Stimulated activated naive CD8-positive, alpha-beta T cell treated with anti-CD3 and anti-CD28 coated beads, Interleukin-15, amount 100 ng/mL, for 72 hours (primary cell): ENCODE data around the gene S100A1.

Experiments used
- ATAC-seq: fragments of 150-1000 bp; cut with Tn5 transposase; 2 replicates; pipeline ENCODE4 v1.10.0; 2021; ENCODE audit warnings: mild to moderate bottlenecking, moderate library complexity
- DNase-seq, 2 donors: peaks; one replicate each; pipeline ENCODE4 v3.0.0; 2021 to 2022
- H3K27ac Mint-ChIP-seq, 2 donors: one replicate each; pipeline ENCODE4 v1.8.0; 2022; ENCODE audit warnings: mild to moderate bottlenecking in 2 of 2, mixed read lengths in 2 of 2, moderate library complexity in 2 of 2
- H3K27me3 Mint-ChIP-seq: one replicate; pipeline ENCODE4 v1.8.0; 2022; ENCODE audit warnings: mixed read lengths
- H3K4me1 Mint-ChIP-seq: one replicate; pipeline ENCODE4 v1.8.0; 2022; ENCODE audit warnings: mild to moderate bottlenecking, mixed read lengths
- H3K4me3 Mint-ChIP-seq, 2 donors: one replicate each; pipeline ENCODE4 v1.8.0; 2022; ENCODE audit warnings: mild to moderate bottlenecking in 2 of 2, mixed read lengths in 2 of 2, moderate library complexity in 1 of 2
- H3K9me3 Mint-ChIP-seq, 2 donors: one replicate each; pipeline ENCODE4 v1.8.0; 2022; ENCODE audit warnings: mixed read lengths in 2 of 2

S100A1 gene

GRCh38 chr1:153616917-153617311, 11.3 kb upstream of the S100A1 start:
- no peak overlapping the region for H3K4me3 Mint-ChIP-seq
- H3K4me1 Mint-ChIP-seq, result no peaks in the 10 kb centered on the region
- DNase-seq (no peak), ATAC-seq (peak; percentile 5)
- H3K27ac Mint-ChIP-seq, result no peak overlapping the region
- H3K9me3 Mint-ChIP-seq, result no peaks in the 10 kb centered on the region
- H3K27me3 Mint-ChIP-seq, result no peaks in the 10 kb centered on the region

- no peaks in the 10 kb centered on the region for H3K27me3 Mint-ChIP-seq
- DNase-seq, result peak; percentile 43 to 67
- ATAC-seq, result peak; percentile 88
Measured at GRCh38 chr1:153617663-153618062, 10.6 kb upstream of the S100A1 start.

GRCh38 chr1:153619171-153619570, 9.1 kb upstream of the S100A1 start:
- Mint-ChIP-seq H3K27me3 (no peaks in the 10 kb centered on the region), H3K9me3 (no peaks in the 10 kb centered on the region), H3K4me1 (no peaks in the 10 kb centered on the region), H3K4me3 (no peak overlapping the region), H3K27ac (no peak overlapping the region)
- DNase-seq (no peak), ATAC-seq (no peak)

More at GRCh38 chr1:153617663-153618062, 10.6 kb upstream of the S100A1 start:
- peak overlapping the region; percentile 24 to 63 for H3K27ac Mint-ChIP-seq
- H3K9me3 Mint-ChIP-seq, result no peaks in the 10 kb centered on the region
- H3K4me3 Mint-ChIP-seq, result no peak overlapping the region
- H3K4me1 Mint-ChIP-seq, result no peaks in the 10 kb centered on the region

GRCh38 chr1:153623101-153623500, 5.1 kb upstream of the S100A1 start:
- Mint-ChIP-seq H3K27ac (no peak overlapping the region), H3K27me3 (peaks cover 17% of the 10 kb centered on the region), H3K4me3 (no peak overlapping the region), H3K9me3 (no peaks in the 10 kb centered on the region), H3K4me1 (peaks cover 10% of the 10 kb centered on the region)
- DNase-seq (no peak), ATAC-seq (no peak)

GRCh38 chr1:153624965-153625611, 3.1 kb upstream of the S100A1 start:
- ATAC-seq, result no peak
- DNase-seq, result no peak
- H3K4me3 Mint-ChIP-seq, result no peak overlapping the region
- H3K27ac Mint-ChIP-seq, result no peak overlapping the region
- peaks cover 17% of the 10 kb centered on the region for H3K27me3 Mint-ChIP-seq
- peaks cover 10% of the 10 kb centered on the region for H3K4me1 Mint-ChIP-seq
- no peaks in the 10 kb centered on the region for H3K9me3 Mint-ChIP-seq

GRCh38 chr1:153626477-153626903, 1.7 kb upstream of the S100A1 start:
- no peak for ATAC-seq
- DNase-seq, result no peak
- Mint-ChIP-seq H3K27ac (no peak overlapping the region), H3K4me3 (no peak overlapping the region), H3K9me3 (no peaks in the 10 kb centered on the region), H3K27me3 (peaks cover 17% of the 10 kb centered on the region), H3K4me1 (peaks cover 19% of the 10 kb centered on the region)

GRCh38 chr1:153626904-153627714, 1.1 kb upstream of the S100A1 start, which contains the start of gene S100A13:
Gene S100A13 (minus strand): TSS chr1:153627505. CDS start chr1:153626472, 1,033 bp downstream.
- peak; percentile 29 for ATAC-seq
- H3K9me3 Mint-ChIP-seq, result no peaks in the 10 kb centered on the region
- peak within 1 kb of the TSS; percentile 5 to 47 for H3K4me3 Mint-ChIP-seq
- no peak for DNase-seq
- H3K4me1 Mint-ChIP-seq, result peaks cover 25% of the 10 kb centered on the region
- peaks cover 17% of the 10 kb centered on the region for H3K27me3 Mint-ChIP-seq
- H3K27ac Mint-ChIP-seq, result peak within 1 kb of the TSS in 1 of 2 donors; percentile 81

GRCh38 chr1:153628638-153629342, 556 bp downstream of the S100A1 start:
- H3K4me3 Mint-ChIP-seq, result no peak overlapping the region
- peak overlapping the region in 1 of 2 donors; percentile 37 for H3K27ac Mint-ChIP-seq
- DNase-seq (no peak), ATAC-seq (no peak)
- H3K9me3 Mint-ChIP-seq, result no peaks in the 10 kb centered on the region
- H3K27me3 Mint-ChIP-seq, result peaks cover 17% of the 10 kb centered on the region
- peaks cover 40% of the 10 kb centered on the region for H3K4me1 Mint-ChIP-seq

GRCh38 chr1:153629343-153629665, 1.1 kb downstream of the S100A1 start:
- Mint-ChIP-seq H3K9me3 (no peaks in the 10 kb centered on the region), H3K27me3 (peaks cover 17% of the 10 kb centered on the region), H3K4me3 (no peak overlapping the region), H3K4me1 (peaks cover 40% of the 10 kb centered on the region), H3K27ac (no peak overlapping the region)
- no peak for ATAC-seq
- no peak for DNase-seq

- no peak for DNase-seq
- Mint-ChIP-seq H3K27ac (no peak overlapping the region), H3K27me3 (peaks cover 17% of the 10 kb centered on the region), H3K4me1 (peaks cover 40% of the 10 kb centered on the region), H3K4me3 (no peak overlapping the region), H3K9me3 (no peaks in the 10 kb centered on the region)
- ATAC-seq, result no peak
Measured at GRCh38 chr1:153629971-153630370, 1.7 kb downstream of the S100A1 start.

- Mint-ChIP-seq H3K27me3 (peaks cover 17% of the 10 kb centered on the region), H3K9me3 (no peaks in the 10 kb centered on the region), H3K27ac (no peak overlapping the region), H3K4me3 (no peak overlapping the region), H3K4me1 (peaks cover 41% of the 10 kb centered on the region)
- DNase-seq (no peak), ATAC-seq (no peak)
Measured at GRCh38 chr1:153630384-153630783, 2.1 kb downstream of the S100A1 start.

GRCh38 chr1:153631047-153632022, 3.1 kb downstream of the S100A1 start:
- Mint-ChIP-seq H3K9me3 (no peaks in the 10 kb centered on the region), H3K4me3 (no peak overlapping the region), H3K27me3 (peaks cover 13% of the 10 kb centered on the region), H3K27ac (peak overlapping the region in 1 of 2 donors; percentile 13), H3K4me1 (peaks cover 50% of the 10 kb centered on the region)
- DNase-seq, result no peak
- no peak for ATAC-seq

- H3K9me3 Mint-ChIP-seq, result no peaks in the 10 kb centered on the region
- no peaks in the 10 kb centered on the region for H3K27me3 Mint-ChIP-seq
- H3K4me3 Mint-ChIP-seq, result peak overlapping the region; percentile 90 to 91
- peaks cover 54% of the 10 kb centered on the region for H3K4me1 Mint-ChIP-seq
- ATAC-seq (no peak), DNase-seq (no peak)
- peak overlapping the region; percentile 99 to 100 for H3K27ac Mint-ChIP-seq
Measured at GRCh38 chr1:153633161-153633753, 5.0 kb downstream of the S100A1 start.

GRCh38 chr1:153633754-153634665, 5.8 kb downstream of the S100A1 start, which contains the start of gene CHTOP:
Gene CHTOP (plus strand): TSS chr1:153634066. CDS start chr1:153636589, 2,523 bp downstream.
- Mint-ChIP-seq H3K9me3 (no peaks in the 10 kb centered on the region), H3K27ac (peak within 1 kb of the TSS; percentile 99 to 100), H3K4me1 (peaks cover 54% of the 10 kb centered on the region)

More at GRCh38 chr1:153633754-153634665, 5.8 kb downstream of the S100A1 start, which contains the start of gene CHTOP:
- DNase-seq (peak; percentile 98), ATAC-seq (peak; percentile 94)
- peak within 1 kb of the TSS; percentile 90 to 91 for H3K4me3 Mint-ChIP-seq
- H3K27me3 Mint-ChIP-seq, result no peaks in the 10 kb centered on the region
